Posterior vena cava (tissue), 2 donors: ENCODE results near the gene PNISR. TPM values are rescaled to one million over a fixed set of nuclear protein-coding genes. Genes with fewer than 3 reads are reported as not detected.

Source experiments
- DNase-seq: peaks from one replicate; pipeline ENCODE4 v3.0.0-alpha.2; 2020; ENCODE audit warnings: low spot score
- intact Hi-C, 2 donors: fragments of 100-400 bp; cut with DNase I; formaldehyde crosslinking; loops; one replicate each; pipeline versions ENCODE4 v1.14.1 to v1.14.2; 2022 to 2023
- total RNA-seq, 2 donors: library from RNA; stranded (reverse); fragmentation: NEBNext Ultra II Directional; extraction: Animal tissue kit (Norgen Biotek cat#: 25700); gene quantifications; one replicate each; pipeline ENCODE4 v1.2.1, GENCODE V29; 2021
- donor health status: DM: yes; HTN: yes; CAD: no.
- donor health status: DM: yes; HTN: yes; CAD: no.

PNISR gene
- total RNA-seq, 2 donors from 2014 or later = 74.1 to 79.0 TPM

GRCh38 chr6:99349171-99350141 lies 75.7 kb downstream of the PNISR start, which contains the start of gene FAXC:
Gene FAXC (minus strand): TSS chr6:99349674. CDS start chr6:99349372, 302 bp downstream.
- no peak for DNase-seq
- intact Hi-C loops = no loop called here

GRCh38 chr6:99348288-99349170 lies 76.6 kb downstream of the PNISR start:
- DNase-seq = no peak
- intact Hi-C loops = no loop called here

Other genes starting within 250 kb of the PNISR start
- gene FAXC, start 75.6 kb downstream of the PNISR start, total RNA-seq = 10 to 100 TPM; 10.8 to 12.9 TPM
- gene COQ3, start 31.1 kb downstream of the PNISR start, total RNA-seq = 1 to 10 TPM; 5.5 to 7.2 TPM
- gene USP45, start 90.1 kb upstream of the PNISR start, total RNA-seq = 10 to 100 TPM; 13.6 to 16.0 TPM
- gene CCNC, start 143.4 kb upstream of the PNISR start, total RNA-seq = 10 to 100 TPM; 32.3 to 41.4 TPM
- not detected for gene PRDM13, start 181.5 kb upstream of the PNISR start, total RNA-seq